ENCODE results near the gene BARHL1. TPM values are rescaled to one million over a fixed set of nuclear protein-coding genes. Genes with fewer than 3 reads are reported as not detected.

The BARHL1 gene
- total RNA-seq, 1 experiment from 2014 or later: not detected

DNA sequence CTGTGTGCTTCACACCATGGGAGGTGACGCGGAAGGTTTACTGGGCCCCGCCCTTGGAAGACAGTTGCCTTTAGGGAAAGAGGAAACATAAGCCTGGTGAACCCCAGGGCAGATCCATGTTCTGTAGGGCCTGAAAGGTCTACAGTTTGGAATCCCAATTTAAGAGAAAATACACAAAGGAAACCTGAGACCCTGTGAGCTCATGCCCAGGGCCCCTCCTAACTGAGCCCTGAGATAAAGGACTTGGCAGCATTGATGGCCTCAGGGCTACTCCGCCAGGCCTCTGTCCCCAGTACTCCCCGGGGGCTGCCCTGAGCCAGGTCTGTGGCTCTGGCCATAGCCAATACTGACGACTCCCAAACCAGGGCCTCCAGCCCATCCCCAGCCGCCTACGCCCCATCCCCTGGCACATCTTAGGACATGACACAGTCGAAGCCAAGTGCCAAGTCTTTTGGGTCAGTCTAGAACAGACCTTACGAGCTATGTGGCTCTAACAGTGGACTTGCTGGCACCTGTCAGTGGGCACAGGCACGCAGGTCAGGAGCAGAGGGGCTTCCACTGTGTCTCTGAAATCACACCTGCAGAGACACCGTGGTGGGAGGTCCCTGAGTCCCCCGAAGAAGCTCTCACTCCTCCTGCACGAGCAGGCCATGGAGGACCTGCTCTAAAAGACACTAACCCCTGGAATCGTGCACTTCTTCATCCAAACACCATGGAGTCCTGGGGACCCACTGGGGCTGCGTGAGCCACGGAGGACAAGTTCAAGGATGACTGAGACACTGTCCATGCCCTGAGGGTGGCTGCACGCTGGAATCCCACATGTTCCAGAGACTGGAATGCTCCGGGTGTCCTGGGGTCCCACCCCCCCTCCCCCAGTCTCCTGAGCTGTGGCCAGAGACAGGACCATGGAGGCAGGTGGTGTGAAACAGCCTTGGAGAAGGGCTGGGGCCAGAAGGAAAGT is 40.3 kb upstream of the BARHL1 start:
- peaks cover 2 to 10% of the 10 kb centered on the region in 2 experiments; a peak in 3 of 4 replicates for H3K4me1 ChIP-seq (ENCODE audit: control insufficient read depth in 1 of 2, insufficient read depth in 2 of 2, low read length in 2 of 2)
- no peak overlapping the region for H3K9ac ChIP-seq (ENCODE audit: low read length)
- ATAC-seq: no peak
- no peaks in the 10 kb centered on the region for H3K27me3 ChIP-seq (ENCODE audit: insufficient read depth, low read length)
- H3K9me2 ChIP-seq (ENCODE audit: insufficient read depth): no peaks in the 10 kb centered on the region
- no peaks in the 10 kb centered on the region for H3K36me3 ChIP-seq (ENCODE audit: control insufficient read depth in 1 of 2, insufficient read depth in 2 of 2, low read length in 2 of 2)
- no TSS peak for BruUV-seq (replicated peaks)
- no peak for TF ChIP-seq TCF7L2 (IDR thresholded peaks at IDR 0.05; ENCODE audit: borderline replicate concordance, extremely low read depth, insufficient read depth, insufficient read length)
- TF ChIP-seq, protein P1, sequence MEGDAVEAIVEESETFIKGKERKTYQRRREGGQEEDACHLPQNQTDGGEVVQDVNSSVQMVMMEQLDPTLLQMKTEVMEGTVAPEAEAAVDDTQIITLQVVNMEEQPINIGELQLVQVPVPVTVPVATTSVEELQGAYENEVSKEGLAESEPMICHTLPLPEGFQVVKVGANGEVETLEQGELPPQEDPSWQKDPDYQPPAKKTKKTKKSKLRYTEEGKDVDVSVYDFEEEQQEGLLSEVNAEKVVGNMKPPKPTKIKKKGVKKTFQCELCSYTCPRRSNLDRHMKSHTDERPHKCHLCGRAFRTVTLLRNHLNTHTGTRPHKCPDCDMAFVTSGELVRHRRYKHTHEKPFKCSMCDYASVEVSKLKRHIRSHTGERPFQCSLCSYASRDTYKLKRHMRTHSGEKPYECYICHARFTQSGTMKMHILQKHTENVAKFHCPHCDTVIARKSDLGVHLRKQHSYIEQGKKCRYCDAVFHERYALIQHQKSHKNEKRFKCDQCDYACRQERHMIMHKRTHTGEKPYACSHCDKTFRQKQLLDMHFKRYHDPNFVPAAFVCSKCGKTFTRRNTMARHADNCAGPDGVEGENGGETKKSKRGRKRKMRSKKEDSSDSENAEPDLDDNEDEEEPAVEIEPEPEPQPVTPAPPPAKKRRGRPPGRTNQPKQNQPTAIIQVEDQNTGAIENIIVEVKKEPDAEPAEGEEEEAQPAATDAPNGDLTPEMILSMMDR (IDR thresholded peaks at IDR 0.05 in 2 of 3, conservative IDR thresholded peaks at IDR 0.05 in 1 of 3; ENCODE audit: borderline replicate concordance in 1 of 3, insufficient read depth in 1 of 3, low read depth in 2 of 3, low read length in 2 of 3): no peak
- TF ChIP-seq, protein P2, sequence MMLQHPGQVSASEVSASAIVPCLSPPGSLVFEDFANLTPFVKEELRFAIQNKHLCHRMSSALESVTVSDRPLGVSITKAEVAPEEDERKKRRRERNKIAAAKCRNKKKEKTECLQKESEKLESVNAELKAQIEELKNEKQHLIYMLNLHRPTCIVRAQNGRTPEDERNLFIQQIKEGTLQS (IDR thresholded peaks at IDR 0.05): no peak
- no peak for TF ChIP-seq SIN3A (IDR thresholded peaks at IDR 0.05; ENCODE audit: low read depth)
- TF ChIP-seq ELF1 (IDR thresholded peaks at IDR 0.05; ENCODE audit: borderline replicate concordance, low read depth): no peak
- RAD21 ChIA-PET (ENCODE audit: low non-redundant PET in 1 of 2, low total read pairs in 2 of 2, uncharacterized antibody in 2 of 2, unreplicated experiment in 2 of 2): no interaction called here
- no peak overlapping the region for H3K4me3 ChIP-seq (replicated peaks in 1 of 2; ENCODE audit: low read depth in 1 of 2, low read length in 2 of 2)
- H3K9me3 ChIP-seq (ENCODE audit: control insufficient read depth in 1 of 2, insufficient read depth in 1 of 2, low read depth in 1 of 2, low read length in 2 of 2): no peaks in the 10 kb centered on the region
- H2AFZ ChIP-seq (ENCODE audit: low read depth, low read length, poor library complexity, severe bottlenecking): no peak overlapping the region
- intact Hi-C loops (cut with micrococcal nuclease): no loop called here
- POLR2A ChIA-PET: no interaction called here
- CTCF ChIA-PET: no interaction called here
- H3K4me2 ChIP-seq (ENCODE audit: low read length): no peak overlapping the region
- H3K79me2 ChIP-seq (ENCODE audit: insufficient read depth, low read length): no peaks in the 10 kb centered on the region
- DNase-seq (ENCODE audit: low read depth, low spot score): no peak
- no peaks in the 10 kb centered on the region for H4K20me1 ChIP-seq (ENCODE audit: insufficient read depth)
- H3K27ac ChIP-seq (ENCODE audit: low read depth, low read length): no peak overlapping the region

Data from HCT116 (cell line).